Rectal smooth muscle tissue (tissue), 1 donor: ENCODE measurements around the gene KRTAP10-5.
"Not testable (repeated sequence)": the region's sequence is repeated elsewhere in the genome, so short reads cannot be mapped to it uniquely, and the experiment has no call there.

ENCODE experiments used
- H3K27ac ChIP-seq: one replicate; pipeline ENCODE4 v1.7.0; 2013; ENCODE audit warnings: low read depth, low read length, inconsistent platforms
- H3K27me3 ChIP-seq: one replicate; pipeline ENCODE4 v1.7.0; 2013; ENCODE audit warnings: low read length; ENCODE audit not compliant: control insufficient read depth, insufficient read depth
- H3K36me3 ChIP-seq: one replicate; pipeline ENCODE4 v1.7.0; 2013; ENCODE audit warnings: low read length; ENCODE audit not compliant: control insufficient read depth, insufficient read depth
- H3K4me1 ChIP-seq: one replicate; pipeline ENCODE4 v1.7.0; 2013; ENCODE audit warnings: low read length; ENCODE audit not compliant: control insufficient read depth, insufficient read depth
- H3K4me3 ChIP-seq: one replicate; pipeline ENCODE4 v1.7.0; 2013; ENCODE audit warnings: low read length
- H3K9ac ChIP-seq: one replicate; pipeline ENCODE4 v1.7.0; 2013; ENCODE audit warnings: low read length

Gene KRTAP10-5

GRCh38 chr21:44581158-44581557 lies 754 bp upstream of the KRTAP10-5 start:
- Histone ChIP-seq H3K36me3 (no peaks in the 10 kb centered on the region), H3K4me3 (no peak overlapping the region), H3K4me1 (no peaks in the 10 kb centered on the region), H3K27ac (no peak overlapping the region), H3K27me3 (no peaks in the 10 kb centered on the region), H3K9ac (no peak overlapping the region)

- H3K27ac ChIP-seq = no peak overlapping the region
- H3K36me3 ChIP-seq = no peaks in the 10 kb centered on the region
- H3K9ac ChIP-seq = no peak overlapping the region
- no peaks in the 10 kb centered on the region for H3K27me3 ChIP-seq
- H3K4me3 ChIP-seq = no peak overlapping the region
- H3K4me1 ChIP-seq = no peaks in the 10 kb centered on the region
These were observed 615 bp downstream of the KRTAP10-5 start for GRCh38 chr21:44579833-44580144.

GRCh38 chr21:44579056-44579832 lies 1.2 kb downstream of the KRTAP10-5 start:
- Histone ChIP-seq H3K9ac (no peak overlapping the region), H3K36me3 (no peaks in the 10 kb centered on the region), H3K27ac (no peak overlapping the region), H3K4me3 (no peak overlapping the region), H3K4me1 (no peaks in the 10 kb centered on the region), H3K27me3 (no peaks in the 10 kb centered on the region)

GRCh38 chr21:44578371-44579055 lies 1.9 kb downstream of the KRTAP10-5 start:
- no peaks in the 10 kb centered on the region for H3K4me1 ChIP-seq
- H3K36me3 ChIP-seq = no peaks in the 10 kb centered on the region
- H3K27ac ChIP-seq = no peak overlapping the region
- no peaks in the 10 kb centered on the region for H3K27me3 ChIP-seq
- H3K9ac ChIP-seq = no peak overlapping the region
- H3K4me3 ChIP-seq = no peak overlapping the region

GRCh38 chr21:44576025-44576420 lies 4.4 kb downstream of the KRTAP10-5 start:
- no peaks in the 10 kb centered on the region for H3K27me3 ChIP-seq
- H3K36me3 ChIP-seq = no peaks in the 10 kb centered on the region
- no peaks in the 10 kb centered on the region for H3K4me1 ChIP-seq
- H3K27ac ChIP-seq = no peak overlapping the region
- no peak overlapping the region for H3K4me3 ChIP-seq
- no peak overlapping the region for H3K9ac ChIP-seq

- Histone ChIP-seq H3K36me3 (no peaks in the 10 kb centered on the region), H3K4me1 (no peaks in the 10 kb centered on the region), H3K4me3 (no peak overlapping the region), H3K9ac (no peak overlapping the region), H3K27ac (no peak overlapping the region), H3K27me3 (no peaks in the 10 kb centered on the region)
These were observed 4.9 kb downstream of the KRTAP10-5 start for GRCh38 chr21:44575307-44576024.

- H3K4me3 ChIP-seq = no peak overlapping the region
- no peaks in the 10 kb centered on the region for H3K4me1 ChIP-seq
- no peaks in the 10 kb centered on the region for H3K27me3 ChIP-seq
- no peaks in the 10 kb centered on the region for H3K36me3 ChIP-seq
- H3K27ac ChIP-seq = no peak overlapping the region
- H3K9ac ChIP-seq = no peak overlapping the region
These were observed 5.7 kb downstream of the KRTAP10-5 start for GRCh38 chr21:44574457-44575306.

GRCh38 chr21:44573630-44574456 lies 6.6 kb downstream of the KRTAP10-5 start, which contains the start of gene KRTAP10-4:
KRTAP10-4 (plus strand) TSS chr21:44573729; CDS start chr21:44573759, 30 bp downstream.
- H3K9ac ChIP-seq, H3K4me1 ChIP-seq, H3K4me3 ChIP-seq, H3K27me3 ChIP-seq, H3K36me3 ChIP-seq, H3K27ac ChIP-seq: not testable (repeated sequence)

GRCh38 chr21:44572959-44573583 lies 7.3 kb downstream of the KRTAP10-5 start:
- Histone ChIP-seq H3K27ac (no peak overlapping the region), H3K27me3 (no peaks in the 10 kb centered on the region), H3K36me3 (no peaks in the 10 kb centered on the region), H3K9ac (no peak overlapping the region), H3K4me3 (no peak overlapping the region), H3K4me1 (no peaks in the 10 kb centered on the region)

GRCh38 chr21:44571844-44572782 lies 8.3 kb downstream of the KRTAP10-5 start:
- Histone ChIP-seq H3K36me3 (no peaks in the 10 kb centered on the region), H3K27me3 (no peaks in the 10 kb centered on the region), H3K4me1 (no peaks in the 10 kb centered on the region), H3K27ac (no peak overlapping the region), H3K4me3 (no peak overlapping the region), H3K9ac (no peak overlapping the region)
